ENCODE data around the gene MRPL19.

MRPL19 gene

GRCh38 chr2:75606761-75607399, 39.7 kb upstream of the MRPL19 start:
- Histone ChIP-seq H3K79me2 (ENCODE audit: insufficient read depth, low read length) (no peaks in the 10 kb centered on the region), H3K27me3 (ENCODE audit: low read length) (no peaks in the 10 kb centered on the region), H3K9me3 (ENCODE audit: insufficient read depth, low read length) (no peaks in the 10 kb centered on the region), H3K27ac (ENCODE audit: low read depth, low read length) (no peak overlapping the region), H3K9ac (ENCODE audit: low read length) (no peak overlapping the region), H2AFZ (ENCODE audit: low read depth, low read length, severe bottlenecking) (no peak overlapping the region), H3K4me2 (ENCODE audit: low read depth, low read length, poor library complexity, severe bottlenecking) (no peak overlapping the region), H3F3A (ENCODE audit: insufficient read depth) (no peaks in the 10 kb centered on the region), H3K9me2 (replicated peaks; ENCODE audit: insufficient read depth, low read length) (no peaks in the 10 kb centered on the region), H4K20me1 (ENCODE audit: low read depth, low read length) (no peaks in the 10 kb centered on the region), H3K36me3 (ENCODE audit: low read length) (no peaks in the 10 kb centered on the region), H3K4me3 (ENCODE audit: insufficient read depth, low read length, poor library complexity, severe bottlenecking) (no peak overlapping the region)
- TF ChIP-seq, protein P1, sequence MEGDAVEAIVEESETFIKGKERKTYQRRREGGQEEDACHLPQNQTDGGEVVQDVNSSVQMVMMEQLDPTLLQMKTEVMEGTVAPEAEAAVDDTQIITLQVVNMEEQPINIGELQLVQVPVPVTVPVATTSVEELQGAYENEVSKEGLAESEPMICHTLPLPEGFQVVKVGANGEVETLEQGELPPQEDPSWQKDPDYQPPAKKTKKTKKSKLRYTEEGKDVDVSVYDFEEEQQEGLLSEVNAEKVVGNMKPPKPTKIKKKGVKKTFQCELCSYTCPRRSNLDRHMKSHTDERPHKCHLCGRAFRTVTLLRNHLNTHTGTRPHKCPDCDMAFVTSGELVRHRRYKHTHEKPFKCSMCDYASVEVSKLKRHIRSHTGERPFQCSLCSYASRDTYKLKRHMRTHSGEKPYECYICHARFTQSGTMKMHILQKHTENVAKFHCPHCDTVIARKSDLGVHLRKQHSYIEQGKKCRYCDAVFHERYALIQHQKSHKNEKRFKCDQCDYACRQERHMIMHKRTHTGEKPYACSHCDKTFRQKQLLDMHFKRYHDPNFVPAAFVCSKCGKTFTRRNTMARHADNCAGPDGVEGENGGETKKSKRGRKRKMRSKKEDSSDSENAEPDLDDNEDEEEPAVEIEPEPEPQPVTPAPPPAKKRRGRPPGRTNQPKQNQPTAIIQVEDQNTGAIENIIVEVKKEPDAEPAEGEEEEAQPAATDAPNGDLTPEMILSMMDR (IDR thresholded peaks at IDR 0.05; ENCODE audit: insufficient read depth, low read length, poor library complexity, severe bottlenecking), result no peak
- TF ChIP-seq EZH2phosphoT487 (conservative IDR thresholded peaks at IDR 0.05; ENCODE audit: low read length), result no peak

DNA sequence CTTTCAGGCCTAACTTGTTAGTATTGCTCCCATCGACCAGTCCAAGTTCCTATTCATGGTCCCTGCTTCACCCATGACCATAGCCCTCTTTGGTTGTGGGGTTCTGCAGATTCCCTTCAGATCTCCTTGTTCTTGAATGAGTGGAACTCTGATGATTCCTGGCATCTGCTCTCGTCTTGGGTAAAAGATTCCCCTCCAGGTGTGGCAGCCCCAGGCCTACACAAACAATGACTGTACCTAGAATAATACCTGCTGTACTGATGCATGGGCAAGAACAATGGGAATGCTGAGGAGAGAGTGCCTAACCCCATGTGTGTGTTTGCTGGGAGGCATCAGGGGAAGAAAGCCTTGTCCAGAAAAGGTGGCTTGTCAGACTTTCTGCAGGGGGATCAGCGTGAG, 39.2 kb upstream of the MRPL19 start:
- no peak overlapping the region for H3K4me2 ChIP-seq (ENCODE audit: low read depth, low read length, poor library complexity, severe bottlenecking)
- H3K4me3 ChIP-seq (ENCODE audit: insufficient read depth, low read length, poor library complexity, severe bottlenecking), result no peak overlapping the region
- H3F3A ChIP-seq (ENCODE audit: insufficient read depth), result no peaks in the 10 kb centered on the region
- no peak overlapping the region for H2AFZ ChIP-seq (ENCODE audit: low read depth, low read length, severe bottlenecking)
- H3K27ac ChIP-seq (ENCODE audit: low read depth, low read length), result no peak overlapping the region
- H3K9me2 ChIP-seq (replicated peaks; ENCODE audit: insufficient read depth, low read length), result no peaks in the 10 kb centered on the region
- TF ChIP-seq EZH2phosphoT487 (conservative IDR thresholded peaks at IDR 0.05; ENCODE audit: low read length), result no peak
- TF ChIP-seq, protein P1 (IDR thresholded peaks at IDR 0.05; ENCODE audit: insufficient read depth, low read length, poor library complexity, severe bottlenecking), result no peak
- H3K9ac ChIP-seq (ENCODE audit: low read length), result no peak overlapping the region
- no peaks in the 10 kb centered on the region for H3K79me2 ChIP-seq (ENCODE audit: insufficient read depth, low read length)
- H3K9me3 ChIP-seq (ENCODE audit: insufficient read depth, low read length), result no peaks in the 10 kb centered on the region
- no peaks in the 10 kb centered on the region for H4K20me1 ChIP-seq (ENCODE audit: low read depth, low read length)
- H3K36me3 ChIP-seq (ENCODE audit: low read length), result no peaks in the 10 kb centered on the region
- H3K27me3 ChIP-seq (ENCODE audit: low read length), result no peaks in the 10 kb centered on the region

- Histone ChIP-seq H3K27me3 (ENCODE audit: low read length) (no peaks in the 10 kb centered on the region), H3K4me2 (ENCODE audit: low read depth, low read length, poor library complexity, severe bottlenecking) (no peak overlapping the region), H3K27ac (ENCODE audit: low read depth, low read length) (no peak overlapping the region)
Measured at GRCh38 chr2:75607988-75608683, 38.4 kb upstream of the MRPL19 start.

More at GRCh38 chr2:75607988-75608683, 38.4 kb upstream of the MRPL19 start:
- H3K9me3 ChIP-seq (ENCODE audit: insufficient read depth, low read length), result no peaks in the 10 kb centered on the region
- H3K4me3 ChIP-seq (ENCODE audit: insufficient read depth, low read length, poor library complexity, severe bottlenecking), result no peak overlapping the region
- no peak overlapping the region for H2AFZ ChIP-seq (ENCODE audit: low read depth, low read length, severe bottlenecking)
- no peaks in the 10 kb centered on the region for H3K9me2 ChIP-seq (replicated peaks; ENCODE audit: insufficient read depth, low read length)
- no peak overlapping the region for H3K9ac ChIP-seq (ENCODE audit: low read length)
- H4K20me1 ChIP-seq (ENCODE audit: low read depth, low read length), result no peaks in the 10 kb centered on the region
- TF ChIP-seq EZH2phosphoT487 (conservative IDR thresholded peaks at IDR 0.05; ENCODE audit: low read length), result no peak
- TF ChIP-seq, protein P1 (IDR thresholded peaks at IDR 0.05; ENCODE audit: insufficient read depth, low read length, poor library complexity, severe bottlenecking), result no peak
- no peaks in the 10 kb centered on the region for H3K79me2 ChIP-seq (ENCODE audit: insufficient read depth, low read length)
- no peaks in the 10 kb centered on the region for H3F3A ChIP-seq (ENCODE audit: insufficient read depth)
- H3K36me3 ChIP-seq (ENCODE audit: low read length), result no peaks in the 10 kb centered on the region
